GM18907 (cell line): ENCODE results near the gene MAL.

Experiments
- ATAC-seq: cut with Tn5 transposase; IDR thresholded peaks from one replicate; pipeline ENCODE4 v1.9.1; 2021; ENCODE audit warnings: mild to moderate bottlenecking, moderate library complexity; ENCODE audit not compliant: unreplicated experiment

The MAL gene

DNA sequence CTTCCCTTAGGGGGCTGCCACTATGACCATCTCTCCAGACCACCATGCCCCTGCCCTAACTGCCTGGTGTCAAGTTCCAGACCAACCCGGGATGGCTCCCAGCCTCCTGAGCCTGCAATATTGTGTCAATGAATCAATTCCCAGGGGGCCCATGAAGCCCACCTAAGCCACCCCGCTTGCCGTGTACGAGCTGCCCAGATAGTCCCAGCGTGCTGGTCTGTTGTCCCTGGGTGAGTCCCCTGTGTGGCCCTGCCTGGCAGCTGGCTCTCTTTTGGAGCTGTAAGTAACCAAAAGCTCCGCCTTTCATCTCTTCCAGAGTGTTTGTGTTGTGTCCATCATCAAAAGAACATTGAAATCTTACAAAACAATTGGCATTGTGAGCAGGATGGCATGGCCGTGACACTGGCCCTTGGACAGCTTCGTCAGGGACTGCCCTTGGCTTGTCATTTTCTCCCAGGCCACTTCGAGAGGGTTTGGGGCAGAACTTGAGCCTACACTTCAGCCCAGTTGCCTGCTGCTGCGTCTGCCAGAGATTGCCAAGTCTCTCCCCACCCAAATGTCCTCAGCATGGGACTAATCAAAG is 11.3 kb upstream of the MAL start:
- ATAC-seq, result no peak

DNA sequence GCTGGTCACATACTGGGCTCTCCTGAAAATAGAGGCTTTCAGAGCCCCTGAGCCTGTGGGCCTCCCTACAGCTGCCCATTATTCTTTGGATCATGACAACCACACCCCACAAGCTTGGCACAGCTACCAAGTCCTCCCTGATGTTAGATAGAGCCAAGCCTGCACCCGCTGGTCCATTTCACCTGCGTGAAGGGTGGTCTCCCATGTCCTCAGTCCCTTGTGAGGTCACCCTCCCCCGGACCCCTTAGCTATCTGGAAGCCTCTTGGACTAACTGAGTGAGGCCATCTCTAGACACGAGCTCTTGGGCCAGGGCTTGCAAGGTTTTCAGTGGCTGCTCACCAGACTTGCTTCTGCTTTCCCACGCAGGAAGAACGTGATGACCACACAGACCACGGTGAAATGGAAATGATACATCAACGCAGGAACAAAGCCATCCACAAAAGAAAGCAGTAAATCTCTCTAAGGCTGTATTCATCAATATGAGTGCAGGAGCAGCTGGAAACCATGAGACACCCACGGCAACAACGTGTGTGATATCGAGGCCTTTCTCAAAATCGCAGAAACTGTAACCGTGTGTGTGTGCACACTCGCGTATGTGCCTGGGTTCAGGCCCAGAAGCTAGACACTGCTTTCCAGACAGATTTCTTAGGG is 10.1 kb upstream of the MAL start:
- ATAC-seq, result no peak

DNA sequence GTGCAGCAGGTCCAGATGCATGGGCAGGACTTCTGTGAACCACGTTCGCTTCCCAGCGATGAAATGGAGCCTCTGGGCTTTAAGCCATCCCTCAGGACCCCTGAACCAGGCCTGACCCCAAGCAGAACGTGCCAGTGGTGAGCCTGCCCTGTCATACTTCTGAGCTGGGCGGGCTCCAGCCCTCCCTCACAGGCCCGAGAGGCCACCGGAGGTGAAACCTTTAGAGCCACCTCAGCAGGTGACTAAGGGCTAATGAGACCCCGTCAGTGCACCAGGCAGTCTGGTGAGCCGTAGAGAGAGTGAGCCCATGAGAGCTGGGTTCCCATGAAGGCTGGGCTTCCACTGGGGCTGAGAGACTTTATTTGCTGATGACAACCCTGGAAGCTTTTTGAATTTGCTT is 8.9 kb upstream of the MAL start:
- ATAC-seq, result no peak

DNA sequence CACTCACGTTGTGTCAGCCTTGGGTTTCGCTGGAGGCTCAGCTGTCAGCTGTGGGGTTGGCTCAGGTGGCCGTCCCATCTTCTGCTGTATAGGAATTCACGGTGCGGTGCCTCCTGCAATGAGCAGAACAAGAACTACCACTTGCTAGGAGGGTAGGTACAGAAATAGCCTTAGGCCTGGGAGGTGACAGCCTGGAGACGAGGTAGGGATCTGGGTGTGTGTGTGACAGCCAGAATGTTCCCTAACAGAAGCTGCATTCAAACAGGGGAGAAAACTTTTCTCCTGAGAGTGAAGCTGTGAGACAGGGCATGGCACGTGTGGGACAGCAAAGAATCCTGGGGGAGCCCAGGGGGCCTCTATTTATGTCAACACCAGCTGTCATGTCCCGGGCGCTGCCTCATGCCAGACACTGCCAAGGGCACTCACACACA is 8.4 kb upstream of the MAL start:
- ATAC-seq, result no peak

DNA sequence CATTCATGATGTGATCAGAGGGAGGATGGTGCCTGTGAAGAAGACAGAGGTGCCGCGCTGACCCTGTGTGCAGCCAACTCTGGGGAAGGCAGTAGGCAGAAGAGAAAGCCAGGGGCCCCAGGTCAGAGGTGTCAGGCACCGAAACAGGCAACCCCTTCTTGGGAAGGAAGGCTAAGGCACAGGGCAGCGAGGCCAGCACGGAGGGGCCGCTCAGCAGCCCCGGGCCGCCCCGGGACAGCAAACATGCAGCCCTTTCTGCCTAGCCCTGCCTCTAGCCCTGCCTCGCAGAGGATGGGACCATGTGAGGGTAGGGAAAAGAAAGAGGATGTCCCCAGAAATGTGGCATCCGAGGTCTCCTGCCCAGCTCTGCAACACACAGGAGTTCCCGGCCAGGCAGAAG is 7.7 kb upstream of the MAL start:
- no peak for ATAC-seq

DNA sequence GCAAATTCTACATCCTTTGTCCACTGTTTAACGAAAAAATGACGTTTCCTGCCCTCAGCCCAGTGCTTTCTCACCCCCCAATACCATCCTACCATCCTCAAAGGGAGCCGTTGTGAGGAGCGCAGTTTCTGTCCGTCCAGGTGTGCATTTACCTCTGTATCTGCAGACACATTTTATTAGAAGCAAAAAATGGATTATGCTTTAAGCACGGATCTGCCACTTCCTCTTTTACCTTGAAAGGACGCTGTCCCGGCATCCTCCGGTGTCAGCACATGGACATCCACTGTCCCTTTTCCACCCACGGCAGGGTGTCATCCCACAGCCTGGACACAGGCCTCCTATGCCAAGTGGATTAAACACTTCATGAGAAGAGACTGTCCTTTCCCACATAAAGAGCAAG is 7.2 kb upstream of the MAL start:
- no peak for ATAC-seq

DNA sequence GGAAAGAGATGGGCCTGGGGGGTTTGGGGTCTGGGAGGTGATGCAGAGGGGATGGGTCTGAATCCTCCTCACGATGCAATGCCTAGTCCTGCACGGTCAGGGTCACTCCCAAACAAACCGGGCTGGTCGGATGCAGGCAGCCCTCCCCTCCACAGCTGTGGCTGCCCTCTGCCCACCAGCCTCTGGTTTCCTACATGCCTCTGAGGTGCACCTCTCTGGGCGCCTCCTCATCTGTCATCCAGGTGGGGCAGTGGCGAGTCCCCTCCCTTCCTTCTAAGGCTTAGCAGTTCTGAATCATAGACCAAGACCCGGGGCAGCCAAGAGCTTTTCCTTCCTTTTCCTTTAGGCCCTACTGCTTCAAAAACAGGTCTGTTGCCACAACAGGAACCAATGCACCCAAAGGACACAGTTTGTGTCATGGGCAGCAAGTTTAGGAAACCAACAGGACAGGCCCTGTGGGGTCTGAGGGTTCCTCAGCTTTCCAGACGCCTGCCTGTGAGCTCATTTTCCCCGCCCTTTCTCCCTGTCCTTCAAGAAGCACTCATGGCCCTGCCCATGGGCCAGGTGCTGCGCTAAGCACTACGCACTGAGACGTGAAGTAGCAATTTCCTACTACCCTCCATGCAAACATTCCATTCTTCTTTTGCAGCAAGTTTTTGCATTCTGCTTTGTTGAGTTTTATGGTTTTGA is 6.5 kb upstream of the MAL start:
- no peak for ATAC-seq

DNA sequence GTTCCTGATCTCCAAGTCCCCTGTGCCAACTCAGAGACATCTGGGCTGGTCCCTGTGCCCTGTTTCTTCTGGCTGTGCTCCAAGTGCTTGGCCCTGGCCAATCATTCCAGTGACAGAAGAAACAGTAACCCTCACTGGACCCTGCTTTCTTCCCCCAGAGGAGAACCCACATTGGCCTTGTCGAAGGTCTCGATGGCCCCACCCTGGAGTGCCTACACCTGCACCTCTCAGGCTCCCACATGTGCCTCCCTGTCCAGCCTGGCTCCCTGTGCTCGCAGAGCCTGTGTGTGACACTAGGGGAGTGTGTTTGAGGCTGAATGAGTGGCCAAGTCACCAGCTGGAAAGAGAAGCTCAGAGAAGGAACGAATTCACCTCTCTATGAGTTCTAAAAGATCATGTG is 5.9 kb upstream of the MAL start:
- no peak for ATAC-seq

DNA sequence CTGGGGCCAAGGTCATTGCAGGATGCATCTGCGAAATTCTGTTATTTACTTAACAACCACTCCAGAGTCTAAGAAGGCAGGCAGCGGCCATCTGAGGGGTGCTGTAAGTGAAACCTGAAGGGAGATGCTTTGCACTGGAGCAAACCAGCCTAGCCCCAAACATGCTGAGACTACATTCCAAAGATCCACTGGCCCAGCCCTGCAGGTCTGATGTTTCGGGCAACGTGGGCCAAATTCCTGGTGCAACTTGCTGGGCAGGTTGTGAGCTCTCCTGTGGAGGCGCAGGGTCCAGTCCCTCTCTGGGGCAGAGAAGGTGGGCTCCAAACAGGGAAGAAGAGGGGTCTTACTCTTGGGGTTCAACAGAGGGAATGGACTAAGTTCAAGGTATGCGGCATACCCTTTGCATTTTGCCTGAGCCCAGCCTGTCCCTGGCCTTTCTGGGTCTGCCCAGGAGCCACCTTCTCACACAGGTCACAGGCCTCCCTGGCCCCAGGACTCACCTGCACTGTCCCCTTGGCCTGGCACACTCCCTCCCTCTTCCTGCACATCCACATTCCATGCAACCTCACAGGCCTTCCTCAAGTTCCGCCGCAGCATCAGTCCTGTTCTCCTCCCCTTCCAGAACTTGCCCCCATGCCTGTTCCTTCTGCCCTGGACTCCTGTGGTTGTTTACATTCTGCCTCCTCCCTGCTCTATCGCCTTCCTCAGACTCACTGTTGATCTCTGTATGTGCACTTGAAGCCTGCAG is 5.1 kb upstream of the MAL start:
- ATAC-seq, result no peak

DNA sequence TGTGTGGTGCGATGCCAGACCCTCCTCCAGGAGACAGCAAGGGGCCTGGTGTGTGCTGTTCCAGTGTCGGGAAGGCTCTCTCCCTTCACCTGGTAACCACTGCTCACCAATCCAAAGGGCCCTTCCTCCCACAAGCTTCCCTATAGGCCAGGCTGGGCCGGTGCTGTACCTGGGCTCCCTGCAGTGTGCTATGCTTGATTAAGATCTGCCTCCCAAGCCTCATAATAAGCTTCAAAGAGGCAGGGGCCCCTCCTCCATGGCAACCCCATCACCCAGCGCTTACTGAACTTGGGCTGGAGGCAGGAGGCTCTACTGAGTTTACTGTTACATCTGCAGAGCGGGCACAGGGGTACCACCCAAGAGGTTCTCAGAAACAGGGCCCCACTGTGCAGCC is 4.5 kb upstream of the MAL start:
- ATAC-seq, result no peak

DNA sequence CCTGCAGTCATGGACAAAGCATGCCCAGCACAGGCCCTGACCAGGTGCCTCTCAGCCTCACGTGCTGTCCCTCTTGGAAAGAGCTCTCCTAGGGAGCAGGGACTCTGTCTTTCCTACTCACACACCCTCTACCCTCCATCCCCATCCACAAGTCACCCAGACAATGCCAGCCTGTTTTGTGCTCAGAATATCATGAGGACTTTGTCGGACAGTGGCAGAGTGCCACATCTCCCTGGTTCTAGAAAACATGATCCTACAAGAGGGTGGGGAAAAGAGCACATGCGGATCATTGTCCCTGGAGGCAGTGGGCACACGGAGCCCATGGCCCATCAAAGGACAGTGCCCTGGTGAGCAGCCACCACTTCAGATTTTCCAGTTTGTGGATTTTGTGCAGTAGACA is 3.7 kb upstream of the MAL start:
- ATAC-seq, result no peak

DNA sequence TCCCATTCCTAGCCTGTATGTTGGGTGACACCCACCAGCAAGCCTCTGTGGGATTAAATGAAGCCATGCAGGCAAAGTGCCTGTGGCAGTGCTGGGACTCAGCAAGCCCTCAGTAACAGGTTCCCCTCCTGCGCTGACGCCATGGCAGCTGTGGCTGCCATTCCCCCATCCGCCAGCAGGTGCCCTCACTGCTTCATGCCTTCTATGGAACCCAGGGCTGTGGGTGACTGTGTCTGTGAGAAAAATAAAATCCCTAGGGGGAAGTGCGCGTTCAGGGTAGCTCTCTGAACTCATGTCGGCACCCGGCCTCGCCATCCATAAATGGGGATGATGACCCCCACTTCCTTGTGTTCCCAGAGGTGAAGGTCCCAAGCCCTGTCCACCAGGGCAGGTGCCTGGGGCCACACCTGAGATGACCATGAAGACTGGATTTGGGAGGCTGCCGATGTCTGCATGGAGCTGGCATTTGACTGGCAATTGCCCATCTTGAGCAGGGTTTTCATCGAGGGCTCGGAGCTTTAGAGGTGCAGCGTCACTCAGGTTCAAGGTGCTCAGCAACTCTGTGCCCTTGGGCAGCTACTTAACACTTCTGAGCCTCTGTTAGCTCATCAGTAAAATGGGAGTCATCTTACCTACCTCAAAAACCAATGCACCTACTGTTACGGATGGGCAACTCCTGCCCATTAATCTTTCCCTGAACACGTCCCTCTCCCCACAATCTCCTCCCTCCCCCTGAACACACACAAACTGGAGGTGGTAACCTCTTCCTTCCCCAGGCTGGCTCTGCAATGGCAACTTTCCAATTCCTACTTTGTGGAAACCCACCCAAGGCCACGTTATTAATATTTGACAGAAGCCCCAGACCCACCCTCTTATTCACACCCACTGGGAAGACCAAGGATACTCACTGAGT is 2.9 kb upstream of the MAL start:
- ATAC-seq, result peak; percentile 96

DNA sequence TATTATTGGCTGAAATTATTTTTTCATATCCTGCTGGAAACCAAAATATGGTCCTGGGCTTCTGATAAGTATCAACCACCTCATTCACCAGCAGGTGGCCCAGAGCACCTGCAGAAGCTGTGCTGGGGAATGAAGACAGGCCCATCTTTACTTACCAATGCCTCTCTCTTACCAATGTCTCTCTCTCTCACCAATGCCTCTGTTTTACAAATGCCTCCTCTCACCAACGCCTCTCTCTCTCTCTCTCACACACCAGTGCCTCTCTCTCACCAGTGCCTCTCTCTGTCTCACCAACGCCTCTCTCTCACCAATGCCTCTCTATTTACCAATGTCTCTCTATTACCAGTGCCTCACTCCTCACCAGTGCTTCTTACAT is 2.3 kb upstream of the MAL start:
- ATAC-seq, result peak; percentile 53

DNA sequence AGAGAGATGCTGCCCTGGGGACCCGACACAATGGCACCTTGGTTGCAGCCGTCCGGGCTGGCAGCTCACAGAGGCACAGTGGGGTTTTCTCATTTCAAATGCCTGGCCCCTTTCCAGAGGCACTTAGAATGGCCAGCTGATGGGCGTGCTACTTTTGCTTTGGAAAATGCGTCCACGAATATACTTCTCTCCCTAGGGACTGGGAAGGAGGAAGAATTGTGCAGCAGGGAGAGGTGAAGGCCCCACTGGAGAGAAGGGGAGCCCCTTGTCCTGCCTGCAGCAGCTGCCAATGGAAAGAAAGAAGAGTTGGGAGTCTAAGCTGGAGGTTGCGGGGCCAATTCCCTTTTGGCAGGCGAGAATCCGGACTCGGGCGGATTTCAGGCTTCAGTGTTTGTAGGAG is 1.1 kb upstream of the MAL start:
- no peak for ATAC-seq

DNA sequence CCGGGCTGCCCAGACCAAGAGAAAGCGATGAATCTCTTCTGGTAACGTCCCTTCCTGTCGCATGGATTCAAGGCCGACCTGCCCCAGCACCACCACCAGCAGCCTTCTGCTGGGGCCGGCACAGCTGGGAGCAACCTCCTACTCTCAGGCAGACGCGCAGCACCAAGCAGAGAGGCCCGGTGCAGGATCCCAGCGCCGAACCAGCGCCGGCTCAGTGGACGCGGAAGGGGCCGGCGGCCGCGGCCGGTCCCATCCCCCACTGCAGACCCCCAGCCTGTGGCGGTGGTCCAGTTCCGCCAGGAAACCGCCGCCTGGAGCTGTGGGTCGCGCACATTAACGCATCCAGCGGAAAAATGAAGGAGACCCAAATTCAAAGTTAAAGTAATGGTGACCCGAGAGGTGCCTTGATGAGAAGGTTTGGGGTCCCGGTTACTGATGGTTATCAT is 525 bp upstream of the MAL start:
- no peak for ATAC-seq

DNA sequence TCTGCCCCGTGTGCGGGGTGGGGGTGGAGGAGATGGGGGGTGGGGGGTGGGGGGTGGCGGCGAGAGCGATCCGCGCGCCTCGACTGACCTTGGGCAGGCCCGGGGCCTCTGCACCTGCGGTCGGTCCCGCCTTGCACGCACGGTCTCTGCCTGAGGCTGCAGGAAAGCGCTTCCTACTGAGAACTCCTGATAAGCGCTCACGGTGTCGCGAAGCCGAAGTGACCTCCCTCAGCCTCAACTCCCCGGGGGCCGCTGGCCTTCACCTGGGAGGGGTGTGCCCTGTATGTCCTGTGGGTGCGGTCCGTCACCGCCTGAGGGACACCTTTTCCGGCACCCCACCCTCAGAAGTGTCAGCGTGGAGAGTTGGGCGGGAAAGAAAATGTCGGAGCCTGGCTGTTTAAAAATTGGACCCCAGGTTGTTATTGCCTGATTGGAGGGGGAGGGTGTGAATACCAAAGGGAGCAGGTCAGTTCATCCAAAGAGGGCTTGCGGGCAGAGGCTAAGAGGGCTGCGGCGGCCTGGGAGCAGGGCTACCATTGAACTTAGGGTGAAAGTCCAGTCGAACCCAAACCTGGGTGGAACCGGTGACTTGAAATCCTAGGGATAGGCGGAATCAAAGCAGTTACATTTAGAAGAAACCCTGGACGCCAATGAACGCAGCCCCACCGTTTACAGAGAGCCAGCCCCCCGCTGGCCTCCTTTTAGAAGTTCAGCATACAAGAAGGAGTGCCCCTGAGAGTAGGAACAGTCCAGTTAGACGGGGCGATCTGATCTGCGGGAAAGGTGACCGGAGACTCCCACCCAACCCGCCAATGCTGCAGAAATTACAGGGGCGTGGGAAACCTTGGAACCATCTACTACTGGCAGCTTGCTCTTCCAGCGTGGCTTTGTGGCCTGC is 1.2 kb downstream of the MAL start:
- ATAC-seq, result no peak

DNA sequence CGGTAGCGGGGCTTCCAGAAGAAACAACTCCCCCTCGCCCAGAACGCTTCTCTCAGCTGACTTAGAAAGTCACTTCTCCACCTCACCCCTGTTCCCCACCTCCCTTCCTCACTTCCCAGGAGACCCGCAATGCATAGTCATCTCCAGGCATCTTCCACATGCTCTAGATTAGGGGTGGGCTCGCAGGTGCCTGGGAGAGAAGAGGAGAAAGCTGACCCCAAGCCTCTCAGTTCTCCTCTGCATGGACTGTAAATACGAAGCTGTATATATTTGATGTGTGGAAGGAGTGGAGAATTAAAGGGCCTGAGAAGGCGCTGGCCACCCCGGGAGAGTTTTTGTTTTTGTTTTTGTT is 1.8 kb downstream of the MAL start:
- no peak for ATAC-seq

DNA sequence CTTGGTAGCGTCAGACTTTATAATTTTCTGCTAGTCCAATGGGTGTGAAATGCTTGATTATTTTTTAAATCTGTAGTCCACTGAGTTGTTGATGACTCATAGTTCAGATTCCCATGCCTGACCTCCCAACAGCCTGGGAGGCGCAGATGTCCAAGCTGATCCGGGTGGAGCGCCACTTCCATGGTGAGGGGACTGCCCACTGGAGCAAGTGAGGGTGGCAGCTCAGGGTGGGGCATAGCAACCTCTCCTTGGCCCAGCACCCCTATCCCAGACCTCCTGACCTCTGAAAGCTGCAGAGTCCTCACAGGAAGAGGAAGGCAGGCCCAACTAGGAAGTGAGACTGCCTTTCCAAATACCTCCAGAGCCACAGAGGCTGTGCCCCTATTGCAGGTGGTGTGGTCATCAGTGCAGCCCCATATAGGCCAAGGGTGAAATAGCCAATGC is 4.4 kb downstream of the MAL start:
- no peak for ATAC-seq

DNA sequence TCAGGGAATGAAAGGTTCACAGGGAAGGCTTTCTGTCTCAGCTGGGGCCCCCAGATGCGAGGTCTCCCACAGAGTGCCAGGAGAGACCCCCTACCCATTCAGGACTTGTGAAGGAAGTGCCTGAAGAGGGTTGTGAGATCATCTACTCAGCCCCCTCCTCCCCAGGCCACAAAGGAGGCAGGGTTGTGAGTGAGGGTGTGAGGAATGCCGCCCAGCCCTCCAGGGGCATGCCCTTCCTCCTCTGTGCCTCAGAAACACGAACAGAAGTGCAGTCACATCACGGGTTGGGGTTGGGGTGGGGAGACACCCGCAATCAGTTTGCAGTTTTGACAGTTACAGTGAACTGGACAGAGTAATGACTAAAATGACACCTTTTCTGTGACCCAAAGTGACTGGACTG is 5.0 kb downstream of the MAL start:
- no peak for ATAC-seq
